SK-N-SH (cell line): ENCODE results near the gene TP53I3. TPM values are rescaled to one million over a fixed set of nuclear protein-coding genes. Genes with fewer than 3 reads are reported as not detected.
"Not testable (repeated sequence)": the region's sequence is repeated elsewhere in the genome, so short reads cannot be mapped to it uniquely, and the experiment has no call there.

Experiments used
- CTCF ChIA-PET: fragments of 300-600, 350-600 bp; formaldehyde crosslinking; extraction: SDS; loops from one replicate; lab custom pipeline; 2021; lab: Yijun Ruan, JAX
- POLR2A ChIA-PET: fragments of 350-600 bp; sonication (Branson Sonifier 250); formaldehyde crosslinking; extraction: SDS; loops from one replicate; lab custom pipeline; 2020; ENCODE audit warnings: antibody characterized with exemption, inconsistent platforms; lab: Yijun Ruan, JAX
- DNase-seq: peaks from one replicate; pipeline ENCODE4 v3.0.0; 2012
- H2AFZ ChIP-seq: fragments of 200-600 bp; sonication (generic); 2 replicates; pipeline ENCODE4 v1.8.1; 2016; ENCODE audit warnings: antibody characterized with exemption, mild to moderate bottlenecking, low read depth
- H3F3A ChIP-seq: fragments of 200-600 bp; sonication (generic); replicated peaks from 2 replicates; pipeline ENCODE3; 2016; ENCODE audit warnings: antibody characterized with exemption, mild to moderate bottlenecking; ENCODE audit not compliant: insufficient read depth
- H3K27ac ChIP-seq, 2 experiments: fragments of 200-500 bp in 1 of 2; fragments of 200-600 bp in 1 of 2; sonication (Bioruptor generic) in 1 of 2; sonication (generic), shearing (Covaris generic) in 1 of 2; 2 replicates each; pipeline versions ENCODE4 v1.5.1 to v1.6.1; 2014 to 2016; ENCODE audit warnings: low read depth in 2 of 2, inconsistent platforms in 1 of 2, low read length in 1 of 2, mild to moderate bottlenecking in 1 of 2, mixed read lengths in 1 of 2
- H3K27me3 ChIP-seq: fragments of 200-600 bp; sonication (generic), shearing (Covaris generic); 2 replicates; pipeline ENCODE4 v1.6.1; 2016; ENCODE audit warnings: mixed run types; ENCODE audit not compliant: insufficient read depth
- H3K36me3 ChIP-seq, 2 experiments: fragments of 200-500 bp in 1 of 2; fragments of 200-600 bp in 1 of 2; sonication (Bioruptor generic) in 1 of 2; sonication (generic) in 1 of 2; replicated peaks in 1 of 2; 2 replicates each; pipeline versions ENCODE3 to v1.5.1; 2014 to 2016; ENCODE audit warnings: low read length in 1 of 2, mild to moderate bottlenecking in 1 of 2; ENCODE audit not compliant: insufficient read depth in 2 of 2, control insufficient read depth in 1 of 2
- H3K4me1 ChIP-seq, 2 experiments: fragments of 200-500 bp in 1 of 2; fragments of 200-600 bp in 1 of 2; sonication (Bioruptor generic) in 1 of 2; sonication (generic), shearing (Covaris generic) in 1 of 2; 2 replicates each; pipeline versions ENCODE4 v1.5.1 to v1.6.1; 2014 to 2016; ENCODE audit warnings: low read depth in 1 of 2, low read length in 1 of 2, mixed run types in 1 of 2; ENCODE audit not compliant: insufficient read depth in 2 of 2, control insufficient read depth in 1 of 2
- H3K4me2 ChIP-seq: fragments of 200-600 bp; sonication (generic), shearing (Covaris generic); 2 replicates; pipeline ENCODE4 v1.6.1; 2017; ENCODE audit warnings: mixed run types
- H3K4me3 ChIP-seq, 2 experiments: fragments of 200-500 bp in 1 of 2; fragments of 200-600 bp in 1 of 2; sonication (Bioruptor generic) in 1 of 2; sonication (generic), shearing (Covaris generic) in 1 of 2; 2 replicates each; pipeline versions ENCODE4 v1.5.1 to v1.8.1; 2014 to 2016; ENCODE audit warnings: low read depth in 2 of 2, inconsistent platforms in 1 of 2, low read length in 1 of 2, mild to moderate bottlenecking in 1 of 2, mixed read lengths in 1 of 2, moderate library complexity in 1 of 2
- H3K79me2 ChIP-seq: fragments of 200-600 bp; sonication (generic); 2 replicates; pipeline ENCODE4 v1.8.1; 2017; ENCODE audit warnings: mild to moderate bottlenecking; ENCODE audit not compliant: insufficient read depth
- H3K9ac ChIP-seq: fragments of 200-600 bp; sonication (generic); 2 replicates; pipeline ENCODE4 v1.6.1; 2017; ENCODE audit warnings: mixed run types
- H3K9me2 ChIP-seq: fragments of 200-600 bp; sonication (generic); 2 replicates; pipeline ENCODE4 v1.6.1; 2017; ENCODE audit warnings: mixed run types
- H3K9me3 ChIP-seq: fragments of 200-600 bp; sonication (generic); 2 replicates; pipeline ENCODE4 v1.6.1; 2017; ENCODE audit warnings: mixed run types, mild to moderate bottlenecking, moderate library complexity
- H4K20me1 ChIP-seq: fragments of 200-600 bp; sonication (generic); 2 replicates; pipeline ENCODE4 v1.6.1; 2017; ENCODE audit warnings: mild to moderate bottlenecking, mixed run types; ENCODE audit not compliant: insufficient read depth
- NFIC ChIP-seq: IDR thresholded peaks from 2 replicates; pipeline ENCODE4 v1.4.0; 2012; ENCODE audit warnings: borderline replicate concordance
- WGBS: methylation state at CpG from one replicate; pipeline ENCODE4 v1.1.6; 2017; ENCODE audit warnings: low lambda C conversion rate; 5-methylcytosine and 5-hydroxymethylcytosine counted together
- polyA plus RNA-seq, 3 experiments: library from polyadenylated mRNA; depleted of rRNA; stranded (reverse); fragments of >200 nt; gene quantifications; 2 replicates each; pipeline ENCODE4 v1.2.3, GENCODE V29; 2012
- TF ChIP-seq, protein P1 (sequence below): IDR thresholded peaks from 2 replicates; pipeline ENCODE4; 2012

TP53I3 gene
- polyA plus RNA-seq, 1 of the 3 experiments (the other 2 are of a cell fraction), result 110 TPM

DNA sequence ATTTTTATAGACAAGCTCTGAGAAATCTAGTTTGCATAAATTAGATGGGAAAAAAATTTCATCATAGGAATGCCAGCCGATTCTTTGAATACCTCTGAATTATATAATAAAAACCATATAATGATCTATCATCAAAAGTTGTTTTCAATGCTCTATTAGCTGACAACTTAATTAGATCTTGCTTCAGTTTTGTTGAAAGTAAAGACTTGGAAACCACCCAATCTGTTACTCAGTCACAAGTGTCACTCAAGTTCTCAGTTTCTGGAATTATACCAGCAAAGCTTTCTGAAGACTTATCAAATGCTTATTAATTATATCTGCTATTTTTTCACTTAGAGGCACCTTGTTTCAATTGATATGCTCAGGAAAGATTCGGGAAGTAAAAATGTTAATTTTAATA lies 17.4 kb upstream of the TP53I3 start:
- H3K9me3 ChIP-seq, result peaks cover 7% of the 10 kb centered on the region; the same call in 1 of the 2 replicates
- H2AFZ ChIP-seq, result no peak overlapping the region
- H3K27ac ChIP-seq, result no peak overlapping the region
- ChIA-PET CTCF (interaction anchor here (1.1 to 5.5 kb wide), 2 partner anchors 18 to 79 kb away, joined by 3 to 38 read pairs; partner anchors contain the start of gene TP53I3), POLR2A (interaction anchor here (0.8 kb wide), 1 partner anchor 18 kb away, joined by 3 read pairs; the partner anchor contains the start of gene TP53I3)
- H3K4me3 ChIP-seq, result no peak overlapping the region
- DNase-seq, result no peak
- no peaks in the 10 kb centered on the region for H3K79me2 ChIP-seq
- no peaks in the 10 kb centered on the region for H3K9me2 ChIP-seq
- H3K36me3 ChIP-seq, result peaks cover 0 to 3% of the 10 kb centered on the region in 2 experiments
- H4K20me1 ChIP-seq, result no peaks in the 10 kb centered on the region
- H3K9ac ChIP-seq, result no peak overlapping the region
- peaks cover 0 to 11% of the 10 kb centered on the region in 2 experiments; a peak in 2 of 4 replicates for H3K4me1 ChIP-seq
- no peaks in the 10 kb centered on the region for H3K27me3 ChIP-seq
- no peaks in the 10 kb centered on the region for H3F3A ChIP-seq
- H3K4me2 ChIP-seq, result no peak overlapping the region
- TF ChIP-seq NFIC, result no peak
- TF ChIP-seq, protein P1, sequence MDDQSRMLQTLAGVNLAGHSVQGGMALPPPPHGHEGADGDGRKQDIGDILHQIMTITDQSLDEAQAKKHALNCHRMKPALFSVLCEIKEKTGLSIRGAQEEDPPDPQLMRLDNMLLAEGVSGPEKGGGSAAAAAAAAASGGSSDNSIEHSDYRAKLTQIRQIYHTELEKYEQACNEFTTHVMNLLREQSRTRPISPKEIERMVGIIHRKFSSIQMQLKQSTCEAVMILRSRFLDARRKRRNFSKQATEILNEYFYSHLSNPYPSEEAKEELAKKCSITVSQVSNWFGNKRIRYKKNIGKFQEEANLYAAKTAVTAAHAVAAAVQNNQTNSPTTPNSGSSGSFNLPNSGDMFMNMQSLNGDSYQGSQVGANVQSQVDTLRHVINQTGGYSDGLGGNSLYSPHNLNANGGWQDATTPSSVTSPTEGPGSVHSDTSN, result 0 out of 2 replicates have a peak, but pooled peaks have one; percentile 9
- WGBS, result 42% methylated on average over 2 of the region's 2 CpGs

DNA sequence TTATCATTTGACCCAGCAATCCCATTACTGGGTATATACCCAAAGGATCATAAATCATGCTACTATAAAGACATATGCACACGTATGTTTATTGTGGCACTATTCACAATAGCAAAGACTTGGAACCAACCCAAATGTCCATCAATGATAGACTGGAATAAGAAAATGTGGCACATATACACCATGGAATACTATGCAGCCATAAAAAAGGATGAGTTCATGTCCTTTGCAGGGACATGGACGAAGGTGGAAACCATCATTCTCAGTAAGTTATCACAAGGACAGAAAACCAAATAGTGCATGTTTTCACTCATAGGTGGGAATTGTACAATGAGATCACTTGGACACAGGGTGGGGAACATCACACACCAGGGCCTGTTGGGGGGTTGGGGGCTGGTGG lies 16.1 kb upstream of the TP53I3 start:
- H3K27me3 ChIP-seq, H3K79me2 ChIP-seq, H3K9me2 ChIP-seq, H2AFZ ChIP-seq, H3K9ac ChIP-seq, DNase-seq, H3K27ac ChIP-seq, H3K4me2 ChIP-seq, H3F3A ChIP-seq, H3K36me3 ChIP-seq, H3K9me3 ChIP-seq, H4K20me1 ChIP-seq, POLR2A ChIA-PET, H3K4me3 ChIP-seq: not testable (repeated sequence)
- CTCF ChIA-PET, result interaction anchor here (1.1 kb wide), 1 partner anchor 276 kb away, joined by 3 read pairs; no protein-coding TSS in a partner anchor
- WGBS, result 91% methylated on average over 2 of the region's 2 CpGs
- peaks cover 0 to 11% of the 10 kb centered on the region in 2 experiments; a peak in 2 of 4 replicates for H3K4me1 ChIP-seq

DNA sequence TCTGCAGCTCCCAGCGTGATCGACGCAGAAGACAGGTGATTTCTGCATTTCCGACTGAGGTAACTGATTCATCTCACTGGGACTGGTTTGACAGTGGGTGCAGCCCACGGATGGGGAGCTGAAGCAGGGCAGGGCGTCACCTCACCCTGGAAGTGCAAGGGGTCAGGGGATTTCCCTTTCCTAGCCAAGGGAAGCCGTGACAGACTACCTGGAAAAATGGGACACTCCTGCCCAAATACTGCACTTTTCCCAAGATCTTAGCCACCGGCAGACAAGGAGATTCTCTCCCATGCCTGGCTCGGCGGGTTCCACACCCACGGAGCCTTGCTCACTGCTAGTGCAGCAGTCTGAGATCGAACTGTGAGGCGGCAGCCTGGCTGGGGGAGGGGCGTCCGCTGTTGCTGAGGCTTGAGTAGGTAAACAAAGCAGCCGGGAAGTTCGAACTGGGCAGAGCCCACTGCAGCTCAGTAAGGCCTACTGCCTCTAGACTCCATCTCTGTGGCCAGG lies 10.6 kb upstream of the TP53I3 start:
- 82% methylated on average over 17 of the region's 17 CpGs for WGBS
- POLR2A ChIA-PET, result not testable (repeated sequence)
- CTCF ChIA-PET, result interaction anchor here (0.6 to 1.1 kb wide), 2 partner anchors 27 to 547 kb away, joined by 3 to 4 read pairs; no protein-coding TSS in a partner anchor

DNA sequence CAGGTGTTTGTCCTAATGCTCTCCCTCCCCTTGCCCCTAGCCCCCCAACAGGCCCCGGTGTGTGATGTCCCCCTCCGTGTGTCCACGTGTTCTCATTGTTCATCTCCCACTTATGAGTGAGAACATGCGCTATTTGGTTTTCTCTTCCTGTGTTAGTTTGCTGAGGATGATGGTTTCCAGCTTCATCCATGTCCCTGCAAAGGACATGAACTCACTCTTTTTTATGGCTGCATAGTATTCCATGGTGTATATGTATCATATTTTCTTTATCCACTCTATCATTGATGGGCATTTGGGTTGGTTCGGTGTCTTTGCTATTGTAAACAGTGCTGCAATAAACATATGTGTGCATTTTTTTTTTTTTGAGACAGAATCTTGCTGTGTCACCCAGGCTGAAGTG lies 8.6 kb upstream of the TP53I3 start:
- H3K4me3 ChIP-seq, H3K9me2 ChIP-seq, POLR2A ChIA-PET, H3K4me1 ChIP-seq, H3K79me2 ChIP-seq, H3K27me3 ChIP-seq, H3K27ac ChIP-seq, H2AFZ ChIP-seq, DNase-seq, H3K36me3 ChIP-seq, H3K4me2 ChIP-seq, H3K9me3 ChIP-seq, H4K20me1 ChIP-seq, H3K9ac ChIP-seq, H3F3A ChIP-seq: not testable (repeated sequence)
- 94% methylated on average over 5 of the region's 5 CpGs for WGBS
- CTCF ChIA-PET, result interaction anchor here (1.5 to 1.6 kb wide), 2 partner anchors 9 to 166 kb away, joined by 3 to 6 read pairs; partner anchors contain the start of genes ATAD2B and TP53I3

More for the DNA sequence above, 10.6 kb upstream of the TP53I3 start:
- H3K36me3 ChIP-seq, H3F3A ChIP-seq, H3K4me2 ChIP-seq, H3K27me3 ChIP-seq, H3K9me3 ChIP-seq, H4K20me1 ChIP-seq, H3K4me1 ChIP-seq, H2AFZ ChIP-seq, H3K9me2 ChIP-seq, H3K27ac ChIP-seq, H3K9ac ChIP-seq, DNase-seq, H3K79me2 ChIP-seq, H3K4me3 ChIP-seq: not testable (repeated sequence)
